HG03025 (cell line): ENCODE measurements around the gene NOC4L.

Source experiments
- ATAC-seq: cut with Tn5 transposase; IDR thresholded peaks from one replicate; pipeline ENCODE4 v1.9.1; 2021; ENCODE audit warnings: mild to moderate bottlenecking, moderate library complexity; ENCODE audit not compliant: unreplicated experiment, low FRiP score

NOC4L gene

GRCh38 chr12:132178801-132179401, 34.6 kb downstream of the NOC4L start:
- no peak for ATAC-seq

DNA sequence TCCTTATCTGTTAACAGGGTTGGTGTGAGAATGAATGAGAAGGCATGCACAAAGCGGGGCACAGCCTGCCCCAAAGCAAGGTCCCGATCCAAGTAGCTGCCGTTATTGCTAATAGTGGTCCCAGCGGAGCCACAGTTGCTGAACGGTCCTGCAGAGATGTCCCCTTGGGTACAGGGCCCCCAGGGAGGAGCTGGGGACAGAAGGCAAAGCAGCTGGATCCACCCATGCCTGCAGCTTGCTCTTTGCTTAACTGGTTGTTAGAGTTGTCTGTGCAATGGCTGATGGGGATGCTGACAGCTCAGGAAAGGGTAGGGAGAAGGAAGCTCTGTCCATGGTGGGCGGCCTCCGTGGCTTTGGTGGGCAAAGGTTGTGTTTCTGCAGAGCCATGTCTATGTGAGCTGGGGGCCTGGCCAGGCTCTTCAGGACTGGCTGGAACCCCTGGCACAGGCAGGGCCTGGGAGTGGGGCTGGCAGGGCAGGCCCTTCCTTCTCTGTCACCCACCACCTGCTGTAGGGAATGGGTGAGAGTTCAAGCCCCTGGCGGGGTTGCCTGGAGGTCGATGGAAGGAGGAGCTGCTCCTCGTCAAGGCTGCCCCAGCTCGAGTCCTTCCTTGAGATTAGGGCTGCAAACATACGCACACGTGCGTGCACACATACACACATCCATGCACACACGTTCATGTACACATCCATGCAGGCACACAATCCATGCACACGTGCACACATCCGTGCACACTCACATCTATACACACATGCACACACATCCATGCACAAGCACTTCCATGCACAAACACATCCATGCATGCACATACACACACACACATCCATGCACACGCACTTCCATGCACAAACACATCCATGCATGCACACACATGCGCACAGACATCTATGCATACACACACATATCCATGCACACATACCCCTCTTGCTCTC, 35.4 kb downstream of the NOC4L start:
- no peak for ATAC-seq

GRCh38 chr12:132180648-132181546, 36.6 kb downstream of the NOC4L start:
- ATAC-seq, result no peak

DNA sequence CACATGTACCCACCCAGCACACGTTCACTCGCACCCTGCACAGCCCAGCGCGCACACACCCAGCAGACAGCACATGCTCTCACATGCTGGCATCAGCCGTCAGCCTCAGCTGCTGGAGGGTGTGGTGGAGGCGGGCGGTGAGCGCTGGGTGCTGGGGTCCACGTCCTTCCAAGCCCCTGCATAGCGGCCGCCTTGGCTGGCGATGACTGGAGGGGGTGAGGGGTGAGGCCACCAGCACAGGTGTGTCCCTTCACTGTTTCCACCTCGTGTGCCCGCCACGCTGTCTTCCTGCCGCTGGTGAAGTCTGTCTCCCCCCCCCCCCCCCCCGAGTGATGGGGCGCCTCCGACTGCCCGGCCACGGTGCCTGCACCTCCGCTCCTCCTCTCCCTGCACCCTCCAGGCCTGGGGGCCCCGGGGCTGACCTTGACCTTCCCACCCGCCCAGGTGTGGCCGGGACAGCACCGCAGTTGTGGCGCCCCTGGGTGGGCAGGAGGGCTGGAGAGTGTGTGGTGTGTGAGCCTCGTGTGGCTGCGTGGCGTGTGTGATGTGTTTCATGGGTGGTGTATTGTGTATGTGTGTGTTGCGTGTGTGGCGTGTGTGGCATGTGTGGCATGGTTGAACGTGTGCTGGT, 37.4 kb downstream of the NOC4L start:
- no peak for ATAC-seq

DNA sequence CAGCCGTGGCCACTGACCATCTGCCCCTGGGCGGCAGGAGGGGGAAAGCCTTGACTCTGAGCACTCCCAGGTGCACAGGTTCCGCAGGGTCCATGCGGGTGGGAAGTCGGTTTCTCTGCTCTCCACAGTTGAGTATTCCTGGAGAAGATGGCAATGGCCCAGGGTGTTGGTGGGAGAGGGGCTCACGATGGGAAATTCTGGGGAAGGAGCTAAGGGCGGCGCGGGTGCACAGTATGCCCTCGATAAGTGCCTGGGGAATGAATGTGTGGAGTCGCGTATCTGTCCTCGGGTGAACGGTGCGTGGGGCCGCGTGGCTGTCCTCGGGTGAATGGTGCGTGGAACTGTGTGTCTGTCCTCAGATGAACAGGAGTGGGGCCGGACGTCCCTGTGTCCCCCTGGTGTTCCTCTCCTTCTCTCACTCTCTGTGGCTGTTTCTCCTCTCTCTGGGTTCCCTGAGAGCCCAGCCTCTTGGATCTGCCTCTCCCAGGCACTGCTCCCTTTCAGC, 38.0 kb downstream of the NOC4L start:
- no peak for ATAC-seq

DNA sequence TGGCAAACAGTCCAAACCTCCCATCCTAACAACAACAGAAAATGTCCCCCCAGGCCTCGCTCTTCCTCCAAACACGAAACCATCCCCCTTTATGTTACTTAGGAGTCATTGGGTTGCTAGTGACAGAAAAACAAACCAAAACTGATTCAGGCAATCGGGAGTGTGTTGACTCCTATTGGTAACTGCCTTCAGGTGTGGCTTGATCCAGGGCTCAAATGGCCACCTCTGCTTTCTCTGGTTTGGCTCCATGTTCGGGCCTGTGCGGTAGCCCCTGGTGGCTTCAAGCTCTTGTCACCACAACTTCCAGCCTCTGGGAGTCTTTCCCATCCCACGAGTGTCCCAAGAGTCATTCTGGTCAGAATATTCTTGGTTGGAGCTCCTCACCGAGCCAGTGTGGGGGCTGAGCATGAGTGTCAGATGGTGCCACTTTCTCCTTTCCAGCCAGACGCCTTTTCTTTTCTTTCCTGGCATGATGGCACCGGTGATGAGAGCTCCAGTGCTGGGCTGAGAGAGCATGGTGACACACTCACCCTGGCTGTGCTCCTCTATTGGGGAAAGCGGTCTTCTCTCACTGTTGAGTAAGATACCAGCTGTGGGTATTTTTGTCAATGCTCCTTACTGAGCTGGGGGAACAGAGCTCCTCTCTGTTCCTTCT, 38.6 kb downstream of the NOC4L start:
- no peak for ATAC-seq

DNA sequence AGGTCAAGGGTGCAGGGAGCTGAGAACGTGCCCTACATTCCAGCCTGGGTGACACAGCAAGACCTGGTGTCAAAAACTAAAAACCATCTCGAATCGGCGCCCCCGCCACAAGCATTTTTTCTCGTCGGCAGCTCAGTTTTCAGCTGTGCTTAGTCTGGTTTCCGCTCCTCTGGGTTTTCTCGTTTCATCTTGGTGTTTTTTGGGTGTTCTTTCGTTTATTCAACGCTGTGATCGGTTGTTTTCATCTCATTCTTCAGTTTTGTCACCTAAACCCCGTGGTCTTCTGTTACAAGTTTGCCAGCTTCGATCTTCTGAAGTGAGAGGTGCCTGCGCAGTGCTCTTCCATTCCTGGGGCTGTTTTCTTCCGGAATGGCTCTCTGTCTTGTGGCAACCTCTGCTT, 41.4 kb downstream of the NOC4L start:
- ATAC-seq, result no peak

- no peak for ATAC-seq
These were observed 42.1 kb downstream of the NOC4L start for GRCh38 chr12:132186208-132186856.

DNA sequence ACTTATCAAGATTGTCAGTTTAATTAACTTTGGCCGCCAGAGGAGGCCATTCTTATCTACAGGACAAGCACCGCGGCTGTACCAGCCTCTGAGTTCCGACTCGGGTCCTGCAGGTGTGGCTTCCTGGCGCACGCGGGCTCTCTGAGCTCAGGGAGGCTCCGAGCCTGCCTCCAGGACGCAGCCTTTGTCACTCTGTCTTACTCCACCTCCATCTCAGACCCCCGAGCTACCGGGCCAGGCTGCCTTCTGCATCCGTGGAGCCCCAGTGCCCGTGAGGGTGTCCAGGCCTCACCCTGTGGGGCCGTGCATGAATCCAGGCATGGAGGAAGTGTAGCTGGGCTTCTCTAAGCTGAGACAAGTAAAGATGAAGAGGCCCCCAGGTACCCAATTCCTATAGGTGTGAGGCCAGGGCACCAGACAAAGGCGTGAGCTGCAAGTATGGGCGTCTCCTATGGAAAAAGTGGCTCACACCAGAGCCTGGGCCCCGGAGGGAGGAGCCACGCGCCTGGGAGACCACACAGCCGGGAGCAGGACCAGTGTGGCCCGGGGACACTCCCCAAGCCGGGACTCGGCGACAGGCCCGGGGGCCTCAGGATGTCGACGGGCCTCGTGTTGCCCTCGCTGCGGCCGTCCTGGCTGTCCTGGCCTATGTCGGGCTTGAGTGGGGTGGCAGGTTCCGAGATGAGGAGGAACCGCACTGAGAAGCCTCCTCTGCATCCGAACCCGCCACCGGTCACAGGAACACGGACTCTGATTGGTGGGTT, 42.8 kb downstream of the NOC4L start:
- ATAC-seq, result no peak

- ATAC-seq, result no peak
These were observed 43.6 kb downstream of the NOC4L start for GRCh38 chr12:132187646-132188450.

GRCh38 chr12:132188451-132188901, 44.2 kb downstream of the NOC4L start:
- ATAC-seq, result no peak

DNA sequence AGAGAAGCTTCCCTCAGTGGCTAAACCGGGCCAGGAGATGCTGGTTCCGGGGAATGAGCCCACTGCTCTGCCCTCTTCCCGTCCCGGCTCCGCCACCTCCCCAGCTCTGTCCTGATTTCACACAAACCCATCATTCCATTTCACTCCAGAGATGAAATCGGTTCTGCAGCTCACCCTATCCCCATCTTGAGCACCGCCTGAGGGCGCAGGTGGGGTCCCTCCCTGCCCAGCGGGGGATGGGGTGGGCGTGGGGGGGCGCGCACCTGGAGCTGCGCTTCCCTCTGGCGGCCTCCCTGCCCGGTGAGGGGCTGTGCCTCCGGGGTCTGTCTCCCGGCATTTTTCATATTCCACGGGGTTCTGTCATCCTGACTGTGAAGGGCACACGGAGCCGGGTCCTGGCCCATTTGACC, 44.7 kb downstream of the NOC4L start:
- no peak for ATAC-seq

DNA sequence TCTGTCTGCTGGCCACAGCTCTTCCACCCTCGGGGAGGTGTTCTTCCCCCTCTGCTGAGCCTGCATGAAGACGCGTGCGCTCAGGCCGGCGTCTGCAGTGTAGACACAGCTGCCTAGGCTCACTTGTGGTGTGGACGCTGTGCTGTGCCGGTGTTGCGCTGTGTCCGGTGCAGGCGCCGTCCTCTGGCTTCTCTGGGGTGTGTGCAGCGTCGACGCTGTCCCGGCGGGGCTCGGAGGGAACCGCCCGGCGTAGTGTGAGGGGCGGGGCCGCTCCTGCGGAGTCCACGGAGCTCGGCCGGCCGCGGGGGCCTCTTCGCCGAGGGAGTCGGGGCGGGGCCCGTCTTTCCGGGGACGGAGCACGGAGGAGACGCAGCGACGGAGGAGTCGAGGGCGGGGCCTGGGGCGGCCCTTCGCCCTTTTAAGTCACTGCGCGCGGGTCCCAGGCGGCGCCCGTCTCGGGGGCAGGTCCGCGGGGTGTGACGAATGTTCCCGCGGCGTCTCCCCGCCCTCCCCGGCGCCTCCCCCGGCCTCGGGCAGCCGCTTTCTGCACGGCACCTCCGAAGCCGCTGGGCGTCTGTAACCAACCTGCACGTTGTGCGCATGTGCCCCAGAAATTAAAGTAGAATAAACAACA, 45.2 kb downstream of the NOC4L start:
- no peak for ATAC-seq

DNA sequence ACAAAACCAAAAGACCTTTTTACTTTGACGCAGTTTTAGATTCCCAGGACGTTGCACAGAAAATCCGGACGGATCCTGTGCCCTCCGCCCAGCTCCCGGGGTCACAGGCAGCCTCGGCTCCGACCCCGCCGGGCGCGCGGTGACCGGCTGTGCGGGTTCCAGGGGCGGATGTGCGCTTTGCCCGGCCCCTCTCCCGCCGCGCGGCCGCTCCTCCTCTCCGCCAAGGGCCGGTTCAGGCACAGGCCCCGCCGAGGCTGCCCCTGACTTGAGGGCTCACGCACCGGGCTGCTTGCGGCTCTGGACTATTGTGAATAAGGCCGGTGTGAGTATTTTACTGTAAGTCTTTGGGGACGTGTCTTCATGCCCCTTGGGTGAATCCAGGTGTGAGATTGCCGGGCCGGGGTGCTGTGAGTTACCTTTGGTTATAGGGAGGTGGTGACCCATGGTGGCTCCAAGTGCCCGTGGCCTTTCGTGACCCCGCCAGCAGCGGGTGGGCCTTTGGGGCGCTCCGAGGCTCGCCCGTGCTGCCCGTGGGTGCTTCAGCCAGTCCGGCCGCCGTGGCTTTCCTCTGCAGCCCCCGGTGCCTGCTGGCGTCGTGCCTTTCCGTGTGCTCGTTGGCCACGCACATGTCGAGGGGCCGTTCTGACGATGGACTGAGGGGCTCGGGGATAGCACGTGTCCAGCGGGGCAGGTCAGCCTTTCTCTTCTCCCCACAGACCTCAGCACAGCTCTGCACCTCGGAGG, 45.9 kb downstream of the NOC4L start:
- ATAC-seq, result no peak

GRCh38 chr12:132190834-132191500, 46.7 kb downstream of the NOC4L start:
- no peak for ATAC-seq
